VCaP (cell line): ENCODE measurements around the gene ADCY5.

Source experiments
- H3K27ac ChIP-seq: fragments of 450-650 bp; 2 replicates; pipeline ENCODE4 v1.5.1; 2017
- CTCF ChIP-seq: fragments of 450-650 bp; conservative IDR thresholded peaks from 2 replicates; pipeline ENCODE4 v1.5.1; 2017; ENCODE audit warnings: mild to moderate bottlenecking, moderate library complexity

The ADCY5 gene

GRCh38 chr3:123404391-123404790 is 44.5 kb downstream of the ADCY5 start:
- TF ChIP-seq CTCF: no peak
- H3K27ac ChIP-seq: no peak overlapping the region

- TF ChIP-seq CTCF: no peak
- no peak overlapping the region for H3K27ac ChIP-seq
These were observed 46.9 kb downstream of the ADCY5 start for GRCh38 chr3:123401836-123402530.

- H3K27ac ChIP-seq: no peak overlapping the region
- no peak for TF ChIP-seq CTCF
These were observed 48.7 kb downstream of the ADCY5 start for GRCh38 chr3:123400169-123400568.

- no peak for TF ChIP-seq CTCF
- H3K27ac ChIP-seq: no peak overlapping the region
These were observed 49.2 kb downstream of the ADCY5 start for GRCh38 chr3:123399653-123400052.

GRCh38 chr3:123397921-123398785 is 50.7 kb downstream of the ADCY5 start:
- H3K27ac ChIP-seq: no peak overlapping the region
- TF ChIP-seq CTCF: no peak

- H3K27ac ChIP-seq: no peak overlapping the region
- TF ChIP-seq CTCF: no peak
These were observed 51.8 kb downstream of the ADCY5 start for GRCh38 chr3:123397050-123397590.

GRCh38 chr3:123396171-123397049 is 52.5 kb downstream of the ADCY5 start:
- H3K27ac ChIP-seq: no peak overlapping the region
- TF ChIP-seq CTCF: no peak
